Testis (tissue), 3 donors: Measurements from ENCODE around the gene MYADML2. TPM values are rescaled to one million over a fixed set of nuclear protein-coding genes. Genes with fewer than 3 reads are reported as not detected.

Experiments used
- DNase-seq: peaks from one replicate; pipeline ENCODE4 v3.0.0-alpha.2; 2019
- H3K27ac ChIP-seq, 2 donors: fragments of 200-600 bp; sonication (generic); one replicate each; pipeline ENCODE4 v1.5.1; 2019
- H3K27me3 ChIP-seq: fragments of 200-600 bp; sonication (generic); one replicate; pipeline ENCODE4 v1.5.1; 2019
- H3K36me3 ChIP-seq: fragments of 200-600 bp; sonication (generic); one replicate; pipeline ENCODE4 v1.5.1; 2017; ENCODE audit warnings: low read depth; ENCODE audit errors: missing control alignments
- H3K4me1 ChIP-seq: fragments of 200-600 bp; sonication (generic); one replicate; pipeline ENCODE4 v1.5.1; 2019
- H3K4me3 ChIP-seq, 2 donors: fragments of 200-600 bp; sonication (generic); one replicate each; pipeline ENCODE4 v1.5.1; 2017 to 2019
- H3K9me3 ChIP-seq: fragments of 200-600 bp; sonication (generic); one replicate; pipeline ENCODE4 v1.5.1; 2017
- POLR2A ChIP-seq: fragments of 450-650 bp; IDR thresholded peaks from one replicate; pipeline ENCODE4 v1.6.1; 2017; ENCODE audit warnings: antibody characterized with exemption, mild to moderate bottlenecking, moderate library complexity
- WGBS, 2 donors: methylation state at CpG; one replicate each; pipeline ENCODE4 v1.1.5; 2018; 5-methylcytosine and 5-hydroxymethylcytosine counted together
- intact Hi-C: fragments of 100-400 bp; cut with DNase I; formaldehyde crosslinking; loops from one replicate; pipeline ENCODE4 v1.15.1; 2023; ENCODE audit warnings: low total_unique reads
- polyA plus RNA-seq: library from polyadenylated mRNA; stranded (reverse); fragments of 350-450 nt; fragmentation: Illumina TruSeq; extraction: RNeasy Lipid Tissue Mini Kit (QIAGEN cat#74804); gene quantifications from one replicate; pipeline ENCODE4 v1.2.3, GENCODE V29; 2014; ENCODE audit warnings: low read depth, low replicate concordance; ENCODE audit not compliant: insufficient read depth
- total RNA-seq, 2 donors: library from RNA; depleted of rRNA; stranded (reverse); fragments of >200 nt; gene quantifications; one replicate each; pipeline ENCODE4 v1.2.3, GENCODE V29; 2016
- TF ChIP-seq, protein P1 (sequence below), 3 experiments: fragments of 450-650 bp in 2 of 3; fragments of 200-600 bp in 1 of 3; sonication (generic) in 1 of 3; IDR thresholded peaks; one replicate each; pipeline ENCODE4 v1.5.1; 2016 to 2019; ENCODE audit warnings: antibody characterized with exemption in 3 of 3, mild to moderate bottlenecking in 2 of 3, moderate library complexity in 1 of 3

The MYADML2 gene
- total and polyA plus RNA-seq, 3 donors from 2014 or later, result 0.16 to 0.57 (median 0.25) TPM

DNA sequence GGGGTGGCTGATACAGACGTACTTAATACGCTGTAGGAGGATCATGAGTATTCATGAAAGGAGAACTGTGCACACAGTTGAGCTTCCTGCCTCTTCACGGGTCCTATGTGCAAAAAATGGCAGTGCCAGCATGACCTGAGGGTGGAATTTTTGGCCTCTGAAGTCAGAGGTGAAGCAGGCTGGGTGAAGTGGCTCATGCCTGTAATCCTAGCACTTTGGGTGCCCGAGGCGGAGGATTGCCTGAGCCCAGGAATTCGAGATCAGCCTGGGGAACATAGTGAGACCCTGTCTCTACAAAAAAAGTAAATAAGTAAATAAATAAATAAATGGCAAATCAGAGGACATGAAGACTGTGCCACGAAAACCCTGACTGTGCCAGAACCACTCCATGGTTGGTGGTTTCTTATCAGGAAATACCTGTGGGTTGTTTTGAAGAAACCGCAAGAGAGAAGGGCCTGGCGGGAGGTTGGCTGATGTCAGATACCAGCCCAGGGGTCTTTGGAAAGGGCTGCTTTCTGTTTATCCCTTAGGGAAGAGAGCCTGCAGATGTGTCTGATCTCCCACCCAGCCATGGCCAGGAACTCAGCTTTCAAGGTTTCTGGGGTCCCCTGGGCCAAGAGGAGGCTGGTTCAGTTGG, 33.8 kb upstream of the MYADML2 start:
- H3K27ac ChIP-seq, result no peak overlapping the region
- peaks cover 11% of the 10 kb centered on the region for H3K4me1 ChIP-seq
- no peaks in the 10 kb centered on the region for H3K9me3 ChIP-seq
- 85 to 94% methylated on average over 9 of the region's 9 CpGs for WGBS, 2 donors
- no peak for TF ChIP-seq POLR2A
- TF ChIP-seq, protein P1, sequence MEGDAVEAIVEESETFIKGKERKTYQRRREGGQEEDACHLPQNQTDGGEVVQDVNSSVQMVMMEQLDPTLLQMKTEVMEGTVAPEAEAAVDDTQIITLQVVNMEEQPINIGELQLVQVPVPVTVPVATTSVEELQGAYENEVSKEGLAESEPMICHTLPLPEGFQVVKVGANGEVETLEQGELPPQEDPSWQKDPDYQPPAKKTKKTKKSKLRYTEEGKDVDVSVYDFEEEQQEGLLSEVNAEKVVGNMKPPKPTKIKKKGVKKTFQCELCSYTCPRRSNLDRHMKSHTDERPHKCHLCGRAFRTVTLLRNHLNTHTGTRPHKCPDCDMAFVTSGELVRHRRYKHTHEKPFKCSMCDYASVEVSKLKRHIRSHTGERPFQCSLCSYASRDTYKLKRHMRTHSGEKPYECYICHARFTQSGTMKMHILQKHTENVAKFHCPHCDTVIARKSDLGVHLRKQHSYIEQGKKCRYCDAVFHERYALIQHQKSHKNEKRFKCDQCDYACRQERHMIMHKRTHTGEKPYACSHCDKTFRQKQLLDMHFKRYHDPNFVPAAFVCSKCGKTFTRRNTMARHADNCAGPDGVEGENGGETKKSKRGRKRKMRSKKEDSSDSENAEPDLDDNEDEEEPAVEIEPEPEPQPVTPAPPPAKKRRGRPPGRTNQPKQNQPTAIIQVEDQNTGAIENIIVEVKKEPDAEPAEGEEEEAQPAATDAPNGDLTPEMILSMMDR (IDR thresholded peaks at IDR 0.05), result no peak
- no peak overlapping the region for H3K4me3 ChIP-seq
- intact Hi-C loops, result no loop called here
- H3K36me3 ChIP-seq, result no peaks in the 10 kb centered on the region
- no peaks in the 10 kb centered on the region for H3K27me3 ChIP-seq
- no peak for DNase-seq

DNA sequence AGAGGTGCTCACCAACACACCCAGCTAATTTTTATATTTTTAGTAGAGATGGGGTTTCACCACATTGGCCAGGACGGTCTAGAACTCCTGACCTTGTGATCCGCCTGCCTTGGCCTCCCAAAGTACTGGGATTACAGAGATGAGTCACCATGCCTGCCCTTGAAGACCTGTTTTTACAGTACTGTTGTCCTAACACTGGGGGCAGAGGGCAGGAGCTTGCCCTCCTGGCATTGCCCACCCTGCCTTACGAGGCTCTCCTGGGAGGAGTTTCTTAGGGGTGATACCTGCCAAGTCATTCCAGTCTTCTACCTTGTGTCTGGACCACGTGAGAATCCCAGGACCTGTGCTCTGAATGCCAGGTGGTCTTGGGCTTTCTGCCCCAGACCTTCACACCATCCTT, 33.1 kb upstream of the MYADML2 start:
- no peak for TF ChIP-seq POLR2A
- TF ChIP-seq, protein P1 (IDR thresholded peaks at IDR 0.05), result no peak
- intact Hi-C loops, result no loop called here
- Histone ChIP-seq H3K4me1 (peaks cover 11% of the 10 kb centered on the region), H3K4me3 (no peak overlapping the region), H3K9me3 (no peaks in the 10 kb centered on the region), H3K36me3 (no peaks in the 10 kb centered on the region), H3K27me3 (no peaks in the 10 kb centered on the region), H3K27ac (no peak overlapping the region)
- DNase-seq, result no peak
- 94 to 95% methylated on average over 4 of the region's 4 CpGs for WGBS, 2 donors

DNA sequence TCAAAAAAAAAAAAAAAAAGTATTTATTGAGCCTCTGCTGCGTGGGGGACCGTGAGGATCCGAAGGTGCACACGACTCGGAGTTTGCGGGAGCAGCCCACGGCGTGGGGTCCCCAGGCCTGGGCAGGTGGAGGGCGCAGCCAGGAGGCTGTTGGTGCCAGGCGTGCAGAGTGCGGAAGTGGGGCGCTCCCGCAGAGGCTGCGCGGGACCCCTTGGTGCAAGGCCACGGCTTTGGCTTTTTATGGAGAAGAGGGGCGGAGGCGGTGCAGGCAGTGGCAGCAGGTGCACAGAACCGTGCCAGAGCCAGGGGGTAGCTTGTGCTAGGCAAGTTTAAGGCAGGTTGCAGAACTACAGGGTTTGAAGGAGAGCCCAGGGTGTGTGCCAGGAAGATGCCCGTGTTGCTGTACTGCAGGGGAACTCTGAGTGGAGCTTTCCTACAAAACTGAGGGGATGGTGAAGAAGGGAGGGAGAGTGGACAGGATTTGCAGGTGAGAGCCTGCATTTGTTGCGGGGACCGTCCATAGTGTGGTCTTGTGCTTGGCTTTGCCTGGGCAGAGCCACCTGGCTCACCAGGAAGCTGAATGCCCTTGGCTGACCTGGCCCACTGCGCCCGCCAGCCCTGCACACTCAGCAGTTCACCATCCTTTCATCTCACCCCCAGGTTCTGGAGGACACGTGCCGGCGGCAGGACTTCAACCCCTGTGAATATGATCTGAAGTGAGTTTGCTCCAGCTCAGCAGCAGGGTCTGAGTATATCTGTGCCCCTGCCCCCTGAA, 31.7 kb upstream of the MYADML2 start:
- H3K4me1 ChIP-seq, result peaks cover 11% of the 10 kb centered on the region
- no peaks in the 10 kb centered on the region for H3K36me3 ChIP-seq
- TF ChIP-seq POLR2A, result no peak
- TF ChIP-seq, protein P1 (IDR thresholded peaks at IDR 0.05), result no peak
- intact Hi-C loops, result no loop called here
- H3K9me3 ChIP-seq, result no peaks in the 10 kb centered on the region
- H3K27me3 ChIP-seq, result no peaks in the 10 kb centered on the region
- no peak overlapping the region for H3K4me3 ChIP-seq
- no peak overlapping the region for H3K27ac ChIP-seq
- WGBS, 2 donors, result 78 to 85% methylated on average over 11 to 27 of the region's 27 CpGs
- no peak for DNase-seq

DNA sequence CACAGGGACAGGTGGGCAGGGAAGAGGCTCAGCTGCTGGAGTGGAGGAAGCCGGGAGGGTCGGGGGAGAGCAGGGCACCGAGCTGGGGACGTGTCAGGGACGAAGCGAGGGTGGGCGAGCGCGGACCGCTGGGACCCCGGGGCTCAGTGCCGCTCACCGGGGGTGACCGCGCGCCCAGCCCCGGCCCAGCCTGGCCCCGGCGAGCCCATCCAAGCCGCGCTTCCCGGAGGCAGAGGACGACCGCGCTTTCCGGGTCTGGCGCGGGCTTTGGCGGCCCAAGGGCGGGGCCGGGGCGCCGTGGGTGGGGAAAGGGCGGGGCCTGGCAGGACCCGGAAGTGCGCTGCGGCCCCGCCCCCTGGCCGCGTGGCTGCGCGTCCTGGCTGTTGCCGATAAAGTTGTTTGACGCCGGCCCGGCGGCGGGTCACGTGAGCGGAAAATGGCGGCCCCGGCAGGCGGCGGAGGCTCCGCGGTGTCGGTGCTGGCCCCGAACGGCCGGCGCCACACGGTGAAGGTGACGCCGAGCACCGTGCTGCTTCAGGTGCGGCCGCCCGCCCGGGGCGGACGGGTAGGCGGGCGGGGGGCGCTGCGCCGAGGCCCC, 30.3 kb upstream of the MYADML2 start, which contains the start of gene ASPSCR1:
TSS of gene ASPSCR1 (plus strand) at position 419 of the 598 bp plus-strand sequence. CDS start at position 437, 18 bp downstream.
- H3K27me3 ChIP-seq, result no peaks in the 10 kb centered on the region
- H3K36me3 ChIP-seq, result no peaks in the 10 kb centered on the region
- TF ChIP-seq POLR2A, result no peak
- TF ChIP-seq, protein P1 (IDR thresholded peaks at IDR 0.05), result no peak
- H3K27ac ChIP-seq, result peak within 1 kb of the TSS; percentile 52 to 94
- 0 to 4% methylated on average over 10 to 74 of the region's 76 CpGs for WGBS, 2 donors
- peaks cover 11% of the 10 kb centered on the region for H3K4me1 ChIP-seq
- intact Hi-C loops, result no loop called here
- peak within 1 kb of the TSS; percentile 82 to 89 for H3K4me3 ChIP-seq
- DNase-seq, result peak; percentile 93
- no peaks in the 10 kb centered on the region for H3K9me3 ChIP-seq
